Activated CD4-positive, alpha-beta T cell treated with anti-CD3 and anti-CD28 coated beads for 4 hours (primary cell): Measurements from ENCODE around the gene RFTN2.
"Not testable (repeated sequence)": the region's sequence is repeated elsewhere in the genome, so short reads cannot be mapped to it uniquely, and the experiment has no call there.

Experiments used
- DNase-seq, 2 donors: peaks; one replicate each; pipeline ENCODE4 v3.0.0-alpha.2; 2020

RFTN2 gene

GRCh38 chr2:197674060-197674459, 1.3 kb downstream of the RFTN2 start:
- DNase-seq, result no peak

GRCh38 chr2:197673606-197674005, 1.8 kb downstream of the RFTN2 start:
- no peak for DNase-seq

- no peak for DNase-seq
Measured at GRCh38 chr2:197673106-197673505, 2.3 kb downstream of the RFTN2 start.

GRCh38 chr2:197672371-197672893, 3.0 kb downstream of the RFTN2 start:
- no peak for DNase-seq

GRCh38 chr2:197669077-197669476, 6.3 kb downstream of the RFTN2 start:
- no peak for DNase-seq

- DNase-seq, result no peak
Measured at GRCh38 chr2:197668296-197668695, 7.1 kb downstream of the RFTN2 start.

- no peak for DNase-seq
Measured at GRCh38 chr2:197666277-197666676, 9.1 kb downstream of the RFTN2 start.

- DNase-seq, result no peak
Measured at GRCh38 chr2:197661626-197662025, 13.8 kb downstream of the RFTN2 start.

- no peak for DNase-seq
Measured at GRCh38 chr2:197657562-197657961, 17.8 kb downstream of the RFTN2 start.

- no peak for DNase-seq
Measured at GRCh38 chr2:197647961-197648690, 27.3 kb downstream of the RFTN2 start.

GRCh38 chr2:197641666-197642065, 33.7 kb downstream of the RFTN2 start:
- no peak for DNase-seq

- not testable (repeated sequence) for DNase-seq
Measured at GRCh38 chr2:197640571-197641122, 34.7 kb downstream of the RFTN2 start.

- DNase-seq, result no peak
Measured at GRCh38 chr2:197633109-197633657, 42.2 kb downstream of the RFTN2 start.

- no peak for DNase-seq
Measured at GRCh38 chr2:197628043-197628500, 47.3 kb downstream of the RFTN2 start.

- no peak for DNase-seq
Measured at GRCh38 chr2:197626965-197627625, 48.3 kb downstream of the RFTN2 start.

- DNase-seq, result no peak
Measured at GRCh38 chr2:197620133-197620532, 55.3 kb downstream of the RFTN2 start.

GRCh38 chr2:197615016-197615652, 60.3 kb downstream of the RFTN2 start:
- no peak for DNase-seq

GRCh38 chr2:197614532-197614931, 60.9 kb downstream of the RFTN2 start:
- DNase-seq, result no peak

GRCh38 chr2:197613509-197613987, 61.8 kb downstream of the RFTN2 start:
- no peak for DNase-seq

GRCh38 chr2:197606180-197606579, 69.2 kb downstream of the RFTN2 start:
- no peak for DNase-seq

GRCh38 chr2:197604117-197604860, 71.1 kb downstream of the RFTN2 start:
- no peak for DNase-seq

- no peak for DNase-seq
Measured at GRCh38 chr2:197601726-197602125, 73.7 kb downstream of the RFTN2 start.
